HepG2 (cell line): ENCODE results near the gene TECTB. TPM values are rescaled to one million over a fixed set of nuclear protein-coding genes. Genes with fewer than 3 reads are reported as not detected.

Source experiments
- AKAP8 ChIP-seq: sonication (generic); formaldehyde crosslinking; IDR thresholded peaks from 2 replicates; pipeline ENCODE4 v1.5.1; 2020; ENCODE audit warnings: mild to moderate bottlenecking, missing genetic modification reagents
- ASH2L ChIP-seq: fragments of 300-600, 200-600 bp; sonication (generic); IDR thresholded peaks from 2 replicates; pipeline ENCODE4 v1.7.0; 2017; ENCODE audit warnings: low read depth, mild to moderate bottlenecking, moderate library complexity, mixed read lengths, low read length; ENCODE audit not compliant: insufficient read length
- FUBP1 ChIP-seq: sonication (generic); formaldehyde crosslinking; IDR thresholded peaks from 2 replicates; pipeline ENCODE4 v1.5.1; 2020; ENCODE audit warnings: missing genetic modification reagents, mild to moderate bottlenecking, borderline replicate concordance
- HMG20B ChIP-seq: conservative IDR thresholded peaks from 2 replicates; pipeline ENCODE4 v1.6.1; 2016; ENCODE audit warnings: missing genetic modification reagents, missing compliant biosample characterization
- HNRNPUL1 ChIP-seq: fragments of 200-400 bp; formaldehyde crosslinking; IDR thresholded peaks from 2 replicates; pipeline ENCODE4 v1.6.1; 2017; ENCODE audit warnings: low read depth, mild to moderate bottlenecking, low read length, moderate library complexity
- LCORL ChIP-seq, 2 experiments: fragments of 450-650 bp in 1 of 2; sonication (generic) in 1 of 2; formaldehyde crosslinking in 1 of 2; IDR thresholded peaks; 2 replicates each; pipeline versions ENCODE4 v1.5.0 to v1.6.1; 2017 to 2020; ENCODE audit warnings: antibody characterized with exemption in 1 of 2, missing genetic modification reagents in 1 of 2
- PHF21A ChIP-seq: sonication (generic); formaldehyde crosslinking; IDR thresholded peaks from 2 replicates; pipeline ENCODE4 v1.5.0; 2020; ENCODE audit warnings: mild to moderate bottlenecking, missing genetic modification reagents
- POGZ ChIP-seq: sonication (generic); formaldehyde crosslinking; IDR thresholded peaks from 2 replicates; pipeline ENCODE4 v1.4.0; 2020; ENCODE audit warnings: mild to moderate bottlenecking, missing genetic modification reagents
- RFX3 ChIP-seq: IDR thresholded peaks from 2 replicates; pipeline ENCODE4 v1.6.1; 2016; ENCODE audit warnings: missing biosample characterization, missing genetic modification reagents
- SIX4 ChIP-seq: sonication (generic); formaldehyde crosslinking; IDR thresholded peaks from 2 replicates; pipeline ENCODE4 v1.4.0; 2020; ENCODE audit warnings: missing genetic modification reagents
- SOX5 ChIP-seq: IDR thresholded peaks from 2 replicates; pipeline ENCODE4 v1.6.1; 2016; ENCODE audit warnings: borderline replicate concordance
- TAF1 ChIP-seq: sonication (generic); formaldehyde crosslinking; IDR thresholded peaks from 2 replicates; pipeline ENCODE4 v1.4.0; 2020; ENCODE audit warnings: missing genetic modification reagents
- ZBTB7B ChIP-seq: sonication (generic); formaldehyde crosslinking; IDR thresholded peaks from 2 replicates; pipeline ENCODE4 v1.4.0; 2020; ENCODE audit warnings: missing genetic modification reagents
- ZFP62 ChIP-seq: sonication (generic); formaldehyde crosslinking; IDR thresholded peaks from 2 replicates; pipeline ENCODE4 v1.4.0; 2020; ENCODE audit warnings: missing genetic modification reagents
- ZNF142 ChIP-seq: sonication (generic); formaldehyde crosslinking; IDR thresholded peaks from 2 replicates; pipeline ENCODE4 v1.4.0; 2020; ENCODE audit warnings: missing genetic modification reagents
- ZNF546 ChIP-seq: sonication (generic); formaldehyde crosslinking; conservative IDR thresholded peaks from 2 replicates; pipeline ENCODE4 v1.8.1; 2023; ENCODE audit warnings: mild to moderate bottlenecking, missing genetic modification reagents
- ZNF792 ChIP-seq: IDR thresholded peaks from 2 replicates; pipeline ENCODE4 v1.6.1; 2016
- ZSCAN9 ChIP-seq: IDR thresholded peaks from 2 replicates; pipeline ENCODE4 v1.6.1; 2016; ENCODE audit warnings: borderline replicate concordance
- polyA plus RNA-seq, 8 experiments: library from polyadenylated mRNA; depleted of rRNA in 3 of 8; stranded (reverse) in 7 of 8; unstranded in 1 of 8; fragments of >200 nt; fragmentation: Illumina TruSeq in 4 of 8; extraction: Trizol in 4 of 8; gene quantifications; 2 replicates each; pipeline versions ENCODE4 v1.2.1 to v1.2.3, GENCODE V29; 2011 to 2016; ENCODE audit warnings: low read depth in 4 of 8, missing spikeins in 1 of 8, mixed read lengths in 1 of 8; ENCODE audit not compliant: insufficient read depth in 1 of 8
- total RNA-seq, 5 experiments: library from RNA; depleted of rRNA; stranded (reverse); fragments of >200 nt; fragmentation: Illumina TruSeq; extraction: Trizol; gene quantifications; 2 replicates each; pipeline ENCODE4 v1.2.3, GENCODE V29; 2016; ENCODE audit warnings: low read depth in 1 of 5
- TF ChIP-seq, protein P1 (sequence below): conservative IDR thresholded peaks from 2 replicates; pipeline ENCODE4 v1.6.1; 2018; ENCODE audit warnings: missing genetic modification reagents
- TF ChIP-seq, protein P2 (sequence below): sonication (generic); formaldehyde crosslinking; IDR thresholded peaks from 2 replicates; pipeline ENCODE4 v1.8.1; 2023; ENCODE audit warnings: missing genetic modification reagents, mild to moderate bottlenecking, borderline replicate concordance

Gene TECTB
- total and polyA plus RNA-seq, 2 of the 13 experiments (the other 11 are each of a cell fraction or from before 2014, with no cell fraction given), result 0.78 to 1.8 TPM

- TF ChIP-seq LCORL (IDR thresholded peaks at IDR 0.05) (peak; percentile 82), LCORL (CRISPR knock-in tag; IDR thresholded peaks at IDR 0.05) (peak; percentile 93), ZNF546 (CRISPR knock-in tag) (no peak), ZBTB7B (CRISPR knock-in tag) (peak; percentile 57; the same call in 1 of the 2 replicates), POGZ (CRISPR knock-in tag) (peak; percentile 80), AKAP8 (CRISPR knock-in tag) (no peak), SIX4 (CRISPR knock-in tag) (no peak), ASH2L (peak; percentile 90), HMG20B (peak; percentile 71), ZNF792 (CRISPR knock-in tag) (no peak; the same call in 1 of the 2 replicates), SOX5 (CRISPR knock-in tag) (peak; percentile 88), ZSCAN9 (no peak), FUBP1 (CRISPR knock-in tag) (no peak), PHF21A (CRISPR knock-in tag) (peak; percentile 91), ZFP62 (CRISPR knock-in tag) (no peak), RFX3 (CRISPR knock-in tag) (no peak), ZNF142 (CRISPR knock-in tag) (no peak), HNRNPUL1 (peak; percentile 63; the same call in 1 of the 2 replicates), TAF1 (CRISPR knock-in tag) (peak; percentile 30; the same call in 1 of the 2 replicates)
- TF ChIP-seq, protein P1, sequence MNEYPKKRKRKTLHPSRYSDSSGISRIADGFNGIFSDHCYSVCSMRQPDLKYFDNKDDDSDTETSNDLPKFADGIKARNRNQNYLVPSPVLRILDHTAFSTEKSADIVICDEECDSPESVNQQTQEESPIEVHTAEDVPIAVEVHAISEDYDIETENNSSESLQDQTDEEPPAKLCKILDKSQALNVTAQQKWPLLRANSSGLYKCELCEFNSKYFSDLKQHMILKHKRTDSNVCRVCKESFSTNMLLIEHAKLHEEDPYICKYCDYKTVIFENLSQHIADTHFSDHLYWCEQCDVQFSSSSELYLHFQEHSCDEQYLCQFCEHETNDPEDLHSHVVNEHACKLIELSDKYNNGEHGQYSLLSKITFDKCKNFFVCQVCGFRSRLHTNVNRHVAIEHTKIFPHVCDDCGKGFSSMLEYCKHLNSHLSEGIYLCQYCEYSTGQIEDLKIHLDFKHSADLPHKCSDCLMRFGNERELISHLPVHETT, result no peak
- TF ChIP-seq, protein P2, sequence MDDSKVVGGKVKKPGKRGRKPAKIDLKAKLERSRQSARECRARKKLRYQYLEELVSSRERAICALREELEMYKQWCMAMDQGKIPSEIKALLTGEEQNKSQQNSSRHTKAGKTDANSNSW (CRISPR knock-in tag), result no peak
These were observed 7.5 kb upstream of the TECTB start (continued) for GRCh38 chr10:112275512-112276245.
